ENCODE results near the gene MANBA. TPM values are rescaled to one million over a fixed set of nuclear protein-coding genes. Genes with fewer than 3 reads are reported as not detected.
A peak's percentile ranks its signal among the peaks of the same experiment; 100 is the strongest.

The MANBA gene
- total RNA-seq, 1 experiment from 2014 or later = 21.4 TPM

- Mint-ChIP-seq H3K9me3 (no peaks in the 10 kb centered on the region), H3K36me3 (ENCODE audit: insufficient read depth in 1 of 3, low read depth in 3 of 3) (peaks cover 3 to 8% (median 4%) of the 10 kb centered on the region in 3 experiments; a peak in 5 of 7 replicates), H3K27ac (peak overlapping the region in 1 of 3 experiments; percentile 58; a peak in 1 of 7 replicates), H3K27me3 (ENCODE audit: low read depth) (no peaks in the 10 kb centered on the region), H3K4me1 (peaks cover 0 to 6% of the 10 kb centered on the region in 2 experiments; a peak in 1 of 4 replicates), H3K4me3 (no peak overlapping the region)
- Histone ChIP-seq H3K4ac (ENCODE audit: low read depth, low read length) (no peak overlapping the region), H2BK20ac (ENCODE audit: low read depth, low read length, poor library complexity, severe bottlenecking) (no peak overlapping the region), H3K23me2 (ENCODE audit: insufficient read length, low read depth, low read length, poor library complexity, severe bottlenecking) (no peaks in the 10 kb centered on the region), H2AFZ (ENCODE audit: low read length) (no peak overlapping the region), H3K4me2 (ENCODE audit: insufficient read depth, insufficient read length, low read length) (no peak overlapping the region), H3K27ac (ENCODE audit: insufficient read length, low read depth, low read length) (no peak overlapping the region), H4K8ac (replicated peaks; ENCODE audit: insufficient read length, low read depth, low read length) (no peak overlapping the region), H3K79me1 (ENCODE audit: insufficient read depth, low read depth, low read length, poor library complexity, severe bottlenecking) (no peaks in the 10 kb centered on the region), H2BK120ac (ENCODE audit: low read depth, low read length, poor library complexity, severe bottlenecking) (no peak overlapping the region), H3K23ac (ENCODE audit: insufficient read length, low read depth, low read length) (no peak overlapping the region), H3K79me2 (ENCODE audit: insufficient read depth, low read length) (no peaks in the 10 kb centered on the region), H3K56ac (ENCODE audit: insufficient read length, low read depth, low read length) (no peak overlapping the region), H3K9ac (ENCODE audit: extremely low read depth, insufficient read length, low read length) (no peak overlapping the region), H2AK5ac (ENCODE audit: insufficient read length, low read length) (no peak overlapping the region), H4K20me1 (ENCODE audit: control insufficient read depth, insufficient read depth, insufficient read length) (no peaks in the 10 kb centered on the region), H3K27me3 (ENCODE audit: insufficient read depth, low read length) (no peaks in the 10 kb centered on the region), H4K91ac (ENCODE audit: insufficient read length, low read depth, low read length) (no peak overlapping the region), H3K9me3 (ENCODE audit: control insufficient read depth, low read depth, low read length) (no peaks in the 10 kb centered on the region), H3T11ph (ENCODE audit: low read length) (no peak overlapping the region), H3K4me1 (ENCODE audit: insufficient read depth, low read length) (no peaks in the 10 kb centered on the region), H2BK15ac (ENCODE audit: low read depth, low read length) (no peak overlapping the region), H4K5ac (ENCODE audit: insufficient read length, low read depth, low read length) (no peak overlapping the region), H2BK5ac (ENCODE audit: insufficient read length, low read length) (no peak overlapping the region), H2BK12ac (ENCODE audit: insufficient read length, low read depth, low read length) (no peak overlapping the region), H3K18ac (ENCODE audit: insufficient read length, low read depth, low read length) (no peak overlapping the region), H3K14ac (ENCODE audit: insufficient read depth, low read length) (no peak overlapping the region)
- WGBS (ENCODE audit: extremely low coverage, insufficient read length, low lambda C conversion rate) = no CpG with 5 or more reads among the region's 3 CpGs
- no peak for TF ChIP-seq CTCF (conservative IDR thresholded peaks at IDR 0.05)
- DNase-seq = no peak
These were observed 68.3 kb downstream of the MANBA start for GRCh38 chr4:102692474-102692873.
